ENCODE measurements around the gene PIEZO2. TPM values are rescaled to one million over a fixed set of nuclear protein-coding genes. Genes with fewer than 3 reads are reported as not detected.

Gene PIEZO2
- total and polyA plus RNA-seq, 2 experiments from 2014 or later = 24.5 to 70.8 TPM

- no peak for DNase-seq (ENCODE audit: low spot score)
- H2AFZ ChIP-seq = no peak overlapping the region
- H3K79me2 ChIP-seq = peaks cover 7% of the 10 kb centered on the region
- H3K4me1 ChIP-seq (ENCODE audit: insufficient read depth) = peaks cover 41% of the 10 kb centered on the region
- TF ChIP-seq EZH2phosphoT487 (IDR thresholded peaks at IDR 0.05; ENCODE audit: low read depth, severe bottlenecking, unreplicated experiment) (no peak), CTCF (IDR thresholded peaks at IDR 0.05; ENCODE audit: poor library complexity) (no peak), EZH2 (IDR thresholded peaks at IDR 0.05; ENCODE audit: borderline replicate concordance) (no peak)
- H3K9me2 ChIP-seq (replicated peaks; ENCODE audit: insufficient read depth) = no peaks in the 10 kb centered on the region
- H3K9me3 ChIP-seq (ENCODE audit: low read depth) = no peaks in the 10 kb centered on the region
- H3K4me3 ChIP-seq = no peak overlapping the region
- H3K36me3 ChIP-seq (replicated peaks; ENCODE audit: insufficient read depth, low read depth) = no peaks in the 10 kb centered on the region
- WGBS (ENCODE audit: low lambda C conversion rate, missing lambda C conversion rate) = 65% methylated on average over 1 of the region's 1 CpG
- H4K20me1 ChIP-seq (ENCODE audit: insufficient read depth, poor library complexity, severe bottlenecking) = no peaks in the 10 kb centered on the region
- no peak overlapping the region for H3K27ac ChIP-seq
- no peaks in the 10 kb centered on the region for H3K27me3 ChIP-seq
- no peak overlapping the region for H3K4me2 ChIP-seq
Observed at GRCh38 chr18:11115276-11115675, 34.1 kb downstream of the PIEZO2 start.

GRCh38 chr18:11114653-11115052 lies 34.7 kb downstream of the PIEZO2 start:
- no peak overlapping the region for H3K4me3 ChIP-seq
- H3K27ac ChIP-seq = peak overlapping the region; percentile 51
- H4K20me1 ChIP-seq (ENCODE audit: insufficient read depth, poor library complexity, severe bottlenecking) = no peaks in the 10 kb centered on the region
- H3K4me2 ChIP-seq = no peak overlapping the region
- H3K27me3 ChIP-seq = no peaks in the 10 kb centered on the region
- peak; percentile 35 for DNase-seq (ENCODE audit: low spot score)
- peaks cover 7% of the 10 kb centered on the region for H3K79me2 ChIP-seq
- no peaks in the 10 kb centered on the region for H3K9me2 ChIP-seq (replicated peaks; ENCODE audit: insufficient read depth)
- TF ChIP-seq CTCF (IDR thresholded peaks at IDR 0.05; ENCODE audit: poor library complexity) (no peak), EZH2 (IDR thresholded peaks at IDR 0.05; ENCODE audit: borderline replicate concordance) (no peak), EZH2phosphoT487 (IDR thresholded peaks at IDR 0.05; ENCODE audit: low read depth, severe bottlenecking, unreplicated experiment) (no peak)
- no peaks in the 10 kb centered on the region for H3K9me3 ChIP-seq (ENCODE audit: low read depth)
- no peaks in the 10 kb centered on the region for H3K36me3 ChIP-seq (replicated peaks; ENCODE audit: insufficient read depth, low read depth)
- WGBS (ENCODE audit: low lambda C conversion rate, missing lambda C conversion rate) = 16% methylated on average over 2 of the region's 2 CpGs
- peaks cover 40% of the 10 kb centered on the region for H3K4me1 ChIP-seq (ENCODE audit: insufficient read depth)
- H2AFZ ChIP-seq = no peak overlapping the region

GRCh38 chr18:11113937-11114336 lies 35.4 kb downstream of the PIEZO2 start:
- no peaks in the 10 kb centered on the region for H3K36me3 ChIP-seq (replicated peaks; ENCODE audit: insufficient read depth, low read depth)
- no peaks in the 10 kb centered on the region for H4K20me1 ChIP-seq (ENCODE audit: insufficient read depth, poor library complexity, severe bottlenecking)
- H2AFZ ChIP-seq = no peak overlapping the region
- no peaks in the 10 kb centered on the region for H3K9me2 ChIP-seq (replicated peaks; ENCODE audit: insufficient read depth)
- H3K27me3 ChIP-seq = no peaks in the 10 kb centered on the region
- DNase-seq (ENCODE audit: low spot score) = no peak
- 88% methylated on average over 2 of the region's 2 CpGs for WGBS (ENCODE audit: low lambda C conversion rate, missing lambda C conversion rate)
- peaks cover 7% of the 10 kb centered on the region for H3K79me2 ChIP-seq
- no peak for TF ChIP-seq CTCF (IDR thresholded peaks at IDR 0.05; ENCODE audit: poor library complexity)
- TF ChIP-seq EZH2phosphoT487 (IDR thresholded peaks at IDR 0.05; ENCODE audit: low read depth, severe bottlenecking, unreplicated experiment) = no peak
- peaks cover 36% of the 10 kb centered on the region for H3K4me1 ChIP-seq (ENCODE audit: insufficient read depth)
- no peak overlapping the region for H3K4me2 ChIP-seq
- no peak overlapping the region for H3K4me3 ChIP-seq
- H3K27ac ChIP-seq = peak overlapping the region; percentile 63
- no peaks in the 10 kb centered on the region for H3K9me3 ChIP-seq (ENCODE audit: low read depth)

DNA sequence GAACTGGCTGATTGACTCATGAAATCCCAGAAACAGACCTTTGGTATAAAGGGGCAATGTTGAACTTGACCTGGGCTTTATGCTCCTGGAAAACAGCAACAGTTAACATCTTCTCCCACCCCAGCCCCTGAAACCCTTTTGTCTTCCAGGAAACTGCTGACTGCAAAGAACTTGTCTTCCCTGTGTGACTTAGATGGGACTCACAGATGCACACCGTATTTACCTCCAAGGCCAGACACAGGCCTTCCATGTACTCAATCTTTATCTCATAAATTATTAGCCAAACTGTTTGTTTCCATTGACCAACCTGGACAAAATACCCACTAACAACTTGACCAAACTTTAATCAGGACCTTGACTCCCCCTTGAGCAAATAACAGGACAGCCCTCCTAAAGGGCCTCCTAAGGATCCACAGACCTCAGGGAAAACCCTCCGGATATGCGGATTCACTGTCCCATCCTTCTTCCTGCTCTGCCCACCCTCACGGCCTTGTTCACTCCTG lies 36.3 kb downstream of the PIEZO2 start:
- Histone ChIP-seq H2AFZ (no peak overlapping the region), H3K36me3 (replicated peaks; ENCODE audit: insufficient read depth, low read depth) (no peaks in the 10 kb centered on the region), H3K4me3 (no peak overlapping the region), H4K20me1 (ENCODE audit: insufficient read depth, poor library complexity, severe bottlenecking) (no peaks in the 10 kb centered on the region), H3K27me3 (no peaks in the 10 kb centered on the region), H3K4me1 (ENCODE audit: insufficient read depth) (peaks cover 32% of the 10 kb centered on the region), H3K9me3 (ENCODE audit: low read depth) (no peaks in the 10 kb centered on the region), H3K27ac (peak overlapping the region; percentile 63), H3K9me2 (replicated peaks; ENCODE audit: insufficient read depth) (no peaks in the 10 kb centered on the region), H3K4me2 (no peak overlapping the region), H3K79me2 (peaks cover 5% of the 10 kb centered on the region)
- WGBS (ENCODE audit: low lambda C conversion rate, missing lambda C conversion rate) = 78% methylated on average over 4 of the region's 4 CpGs
- DNase-seq (ENCODE audit: low spot score) = no peak
- no peak for TF ChIP-seq CTCF (IDR thresholded peaks at IDR 0.05; ENCODE audit: poor library complexity)
- TF ChIP-seq EZH2phosphoT487 (IDR thresholded peaks at IDR 0.05; ENCODE audit: low read depth, severe bottlenecking, unreplicated experiment) = no peak
- no peak for TF ChIP-seq EZH2 (IDR thresholded peaks at IDR 0.05; ENCODE audit: borderline replicate concordance)

Data from hepatocyte (in vitro differentiated cells).